HepG2 (cell line): Measurements from ENCODE around the gene CERS4. TPM values are rescaled to one million over a fixed set of nuclear protein-coding genes. Genes with fewer than 3 reads are reported as not detected.
A peak's percentile ranks its signal among the peaks of the same experiment; 100 is the strongest.

Source experiments
- MAZ ChIP-seq, 2 experiments: sonication (generic) in 1 of 2; formaldehyde crosslinking in 1 of 2; IDR thresholded peaks; 2 replicates each; pipeline versions ENCODE4 v1.5.0 to v1.6.1; 2012 to 2020; ENCODE audit warnings: low read depth in 2 of 2, mild to moderate bottlenecking in 2 of 2, borderline replicate concordance in 1 of 2, improper control_type of control experiment in 1 of 2, low read length in 1 of 2, missing genetic modification reagents in 1 of 2, moderate library complexity in 1 of 2
- NFIB ChIP-seq: sonication (generic); formaldehyde crosslinking; IDR thresholded peaks from 2 replicates; pipeline ENCODE4 v1.9.0; 2021; ENCODE audit warnings: missing genetic modification reagents, mild to moderate bottlenecking, borderline replicate concordance
- NFIC ChIP-seq: IDR thresholded peaks from 2 replicates; pipeline ENCODE4 v1.6.1; 2012; ENCODE audit warnings: mild to moderate bottlenecking, low read length, inconsistent platforms
- RCOR2 ChIP-seq: IDR thresholded peaks from 2 replicates; pipeline ENCODE4 v1.6.1; 2016; ENCODE audit warnings: missing biosample characterization, missing genetic modification reagents
- YEATS4 ChIP-seq: sonication (generic); formaldehyde crosslinking; IDR thresholded peaks from 2 replicates; pipeline ENCODE4 v1.4.0; 2020; ENCODE audit warnings: missing genetic modification reagents, borderline replicate concordance
- ZEB1 ChIP-seq: IDR thresholded peaks from 2 replicates; pipeline ENCODE4 v1.6.1; 2012; ENCODE audit warnings: mild to moderate bottlenecking, low read depth, inconsistent platforms; ENCODE audit not compliant: insufficient replicate concordance
- ZNF251 ChIP-seq: sonication (generic); formaldehyde crosslinking; IDR thresholded peaks from 2 replicates; pipeline ENCODE4 v1.9.0; 2021; ENCODE audit warnings: mild to moderate bottlenecking, missing genetic modification reagents
- ZNF660 ChIP-seq: sonication (generic); formaldehyde crosslinking; IDR thresholded peaks from 2 replicates; pipeline ENCODE4 v1.5.1; 2020; ENCODE audit warnings: mild to moderate bottlenecking, low read depth, missing genetic modification reagents, borderline replicate concordance
- ZSCAN21 ChIP-seq: sonication (generic); formaldehyde crosslinking; IDR thresholded peaks from 2 replicates; pipeline ENCODE4 v1.8.0; 2022; ENCODE audit warnings: mild to moderate bottlenecking, missing genetic modification reagents, moderate library complexity, borderline replicate concordance
- polyA plus RNA-seq, 8 experiments: library from polyadenylated mRNA; depleted of rRNA in 3 of 8; stranded (reverse) in 7 of 8; unstranded in 1 of 8; fragments of >200 nt; fragmentation: Illumina TruSeq in 4 of 8; extraction: Trizol in 4 of 8; gene quantifications; 2 replicates each; pipeline versions ENCODE4 v1.2.1 to v1.2.3, GENCODE V29; 2011 to 2016; ENCODE audit warnings: low read depth in 4 of 8, missing spikeins in 1 of 8, mixed read lengths in 1 of 8; ENCODE audit not compliant: insufficient read depth in 1 of 8
- total RNA-seq, 5 experiments: library from RNA; depleted of rRNA; stranded (reverse); fragments of >200 nt; fragmentation: Illumina TruSeq; extraction: Trizol; gene quantifications; 2 replicates each; pipeline ENCODE4 v1.2.3, GENCODE V29; 2016; ENCODE audit warnings: low read depth in 1 of 5
- TF ChIP-seq, protein P1 (sequence below): sonication (generic); formaldehyde crosslinking; IDR thresholded peaks from 2 replicates; pipeline ENCODE4 v1.9.0; 2022; ENCODE audit warnings: low read depth, missing genetic modification reagents
- TF ChIP-seq, protein P2 (sequence below): sonication (generic); formaldehyde crosslinking; IDR thresholded peaks from 2 replicates; pipeline ENCODE4 v1.4.0; 2020; ENCODE audit warnings: missing genetic modification reagents
- TF ChIP-seq, protein P3 (sequence below): sonication (generic); formaldehyde crosslinking; IDR thresholded peaks from 2 replicates; pipeline ENCODE4 v1.4.0; 2020; ENCODE audit warnings: missing genetic modification reagents, low read depth, mild to moderate bottlenecking, borderline replicate concordance
- TF ChIP-seq, protein P4 (sequence below): IDR thresholded peaks from 2 replicates; pipeline ENCODE4 v1.6.1; 2012; ENCODE audit warnings: low read length, improper control_type of control experiment
- TF ChIP-seq, protein P5 (sequence below): sonication (generic); IDR thresholded peaks from 2 replicates; pipeline ENCODE4 v1.6.1; 2016; ENCODE audit warnings: low read depth, borderline replicate concordance
- TF ChIP-seq, protein P6 (sequence below): sonication (generic); formaldehyde crosslinking; IDR thresholded peaks from 2 replicates; pipeline ENCODE4 v1.5.1; 2020; ENCODE audit warnings: missing genetic modification reagents, mild to moderate bottlenecking, borderline replicate concordance
- TF ChIP-seq, protein P7 (sequence below): IDR thresholded peaks from 2 replicates; pipeline ENCODE4 v1.6.1; 2016

CERS4 gene
- total and polyA plus RNA-seq, 2 of the 13 experiments (the other 11 are each of a cell fraction or from before 2014, with no cell fraction given) = 74.7 to 83.5 TPM

DNA sequence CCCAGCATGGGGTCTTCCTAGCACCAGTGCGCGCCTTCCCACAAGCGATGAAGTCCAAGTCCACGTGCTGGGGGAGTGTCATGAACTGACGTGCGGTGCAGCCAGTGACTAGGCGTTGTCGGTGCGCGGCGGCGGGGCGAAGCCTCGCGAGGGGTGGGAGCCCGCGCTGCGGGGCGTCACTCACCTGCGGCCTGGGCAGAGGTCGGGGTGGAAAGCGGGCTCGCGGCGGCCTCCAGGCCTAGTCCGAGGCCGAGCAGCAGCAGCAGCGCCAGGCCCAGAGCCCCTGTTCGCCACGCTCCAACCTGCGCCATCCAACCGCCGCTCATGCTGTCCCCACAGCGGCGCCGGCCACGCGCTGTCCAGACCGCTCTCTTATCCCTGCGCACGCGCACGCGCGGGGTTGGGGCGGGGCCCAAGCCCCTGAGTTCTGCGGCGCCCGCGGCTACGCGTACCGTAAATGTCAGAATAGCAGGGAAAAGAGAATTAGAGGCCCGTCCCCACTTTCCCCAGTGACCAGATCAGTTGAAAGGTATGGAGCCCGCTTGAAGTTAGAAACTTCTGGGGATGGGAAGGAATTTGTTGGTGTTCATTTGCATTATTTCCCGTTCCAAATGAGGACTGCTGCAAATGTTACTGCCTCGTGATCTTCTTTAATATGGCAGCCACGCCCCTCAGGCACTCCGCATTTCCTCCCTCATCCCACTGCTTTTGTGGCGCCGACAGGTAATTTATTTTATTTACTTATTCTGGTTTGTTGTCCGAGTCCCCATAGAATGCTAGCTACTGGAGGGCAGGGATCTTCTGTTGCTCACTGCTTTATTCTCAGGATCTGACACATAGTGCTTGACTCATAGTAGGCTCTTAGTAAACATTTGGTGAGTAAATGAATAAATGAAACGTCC lies 99.0 kb downstream of the CERS4 start, which contains the start of gene CD320 (continued):
- TF ChIP-seq, protein P1, sequence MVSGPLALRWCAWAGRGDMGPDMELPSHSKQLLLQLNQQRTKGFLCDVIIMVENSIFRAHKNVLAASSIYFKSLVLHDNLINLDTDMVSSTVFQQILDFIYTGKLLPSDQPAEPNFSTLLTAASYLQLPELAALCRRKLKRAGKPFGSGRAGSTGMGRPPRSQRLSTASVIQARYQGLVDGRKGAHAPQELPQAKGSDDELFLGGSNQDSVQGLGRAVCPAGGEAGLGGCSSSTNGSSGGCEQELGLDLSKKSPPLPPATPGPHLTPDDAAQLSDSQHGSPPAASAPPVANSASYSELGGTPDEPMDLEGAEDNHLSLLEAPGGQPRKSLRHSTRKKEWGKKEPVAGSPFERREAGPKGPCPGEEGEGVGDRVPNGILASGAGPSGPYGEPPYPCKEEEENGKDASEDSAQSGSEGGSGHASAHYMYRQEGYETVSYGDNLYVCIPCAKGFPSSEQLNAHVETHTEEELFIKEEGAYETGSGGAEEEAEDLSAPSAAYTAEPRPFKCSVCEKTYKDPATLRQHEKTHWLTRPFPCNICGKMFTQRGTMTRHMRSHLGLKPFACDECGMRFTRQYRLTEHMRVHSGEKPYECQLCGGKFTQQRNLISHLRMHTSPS = no peak
- TF ChIP-seq MAZ (IDR thresholded peaks at IDR 0.05; ENCODE audit: borderline replicate concordance, low read depth, low read length) (no peak), MAZ (CRISPR knock-in tag; IDR thresholded peaks at IDR 0.05; ENCODE audit: low read depth) (peak; percentile 93), NFIB (CRISPR knock-in tag) (peak; percentile 11; the same call in 1 of the 2 replicates), ZEB1 (peak; percentile 71), RCOR2 (CRISPR knock-in tag) (no peak), ZSCAN21 (CRISPR knock-in tag) (peak; percentile 93), ZNF251 (0 out of 2 replicates have a peak, but pooled peaks have one; percentile 83), NFIC (no peak), ZNF660 (CRISPR knock-in tag) (no peak), YEATS4 (CRISPR knock-in tag) (peak; percentile 95)
- TF ChIP-seq, protein P2, sequence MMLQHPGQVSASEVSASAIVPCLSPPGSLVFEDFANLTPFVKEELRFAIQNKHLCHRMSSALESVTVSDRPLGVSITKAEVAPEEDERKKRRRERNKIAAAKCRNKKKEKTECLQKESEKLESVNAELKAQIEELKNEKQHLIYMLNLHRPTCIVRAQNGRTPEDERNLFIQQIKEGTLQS (CRISPR knock-in tag) = peak; percentile 34; the same call in 1 of the 2 replicates
- TF ChIP-seq, protein P3, sequence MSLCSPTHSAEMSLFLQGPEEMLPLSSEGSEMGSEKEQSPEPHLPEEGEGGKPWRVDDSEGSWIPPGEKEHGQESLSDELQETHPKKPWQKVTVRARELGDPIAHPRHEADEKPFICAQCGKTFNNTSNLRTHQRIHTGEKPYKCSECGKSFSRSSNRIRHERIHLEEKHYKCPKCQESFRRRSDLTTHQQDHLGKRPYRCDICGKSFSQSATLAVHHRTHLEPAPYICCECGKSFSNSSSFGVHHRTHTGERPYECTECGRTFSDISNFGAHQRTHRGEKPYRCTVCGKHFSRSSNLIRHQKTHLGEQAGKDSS (CRISPR knock-in tag) = peak; percentile 44; the same call in 1 of the 2 replicates
- TF ChIP-seq, protein P4, sequence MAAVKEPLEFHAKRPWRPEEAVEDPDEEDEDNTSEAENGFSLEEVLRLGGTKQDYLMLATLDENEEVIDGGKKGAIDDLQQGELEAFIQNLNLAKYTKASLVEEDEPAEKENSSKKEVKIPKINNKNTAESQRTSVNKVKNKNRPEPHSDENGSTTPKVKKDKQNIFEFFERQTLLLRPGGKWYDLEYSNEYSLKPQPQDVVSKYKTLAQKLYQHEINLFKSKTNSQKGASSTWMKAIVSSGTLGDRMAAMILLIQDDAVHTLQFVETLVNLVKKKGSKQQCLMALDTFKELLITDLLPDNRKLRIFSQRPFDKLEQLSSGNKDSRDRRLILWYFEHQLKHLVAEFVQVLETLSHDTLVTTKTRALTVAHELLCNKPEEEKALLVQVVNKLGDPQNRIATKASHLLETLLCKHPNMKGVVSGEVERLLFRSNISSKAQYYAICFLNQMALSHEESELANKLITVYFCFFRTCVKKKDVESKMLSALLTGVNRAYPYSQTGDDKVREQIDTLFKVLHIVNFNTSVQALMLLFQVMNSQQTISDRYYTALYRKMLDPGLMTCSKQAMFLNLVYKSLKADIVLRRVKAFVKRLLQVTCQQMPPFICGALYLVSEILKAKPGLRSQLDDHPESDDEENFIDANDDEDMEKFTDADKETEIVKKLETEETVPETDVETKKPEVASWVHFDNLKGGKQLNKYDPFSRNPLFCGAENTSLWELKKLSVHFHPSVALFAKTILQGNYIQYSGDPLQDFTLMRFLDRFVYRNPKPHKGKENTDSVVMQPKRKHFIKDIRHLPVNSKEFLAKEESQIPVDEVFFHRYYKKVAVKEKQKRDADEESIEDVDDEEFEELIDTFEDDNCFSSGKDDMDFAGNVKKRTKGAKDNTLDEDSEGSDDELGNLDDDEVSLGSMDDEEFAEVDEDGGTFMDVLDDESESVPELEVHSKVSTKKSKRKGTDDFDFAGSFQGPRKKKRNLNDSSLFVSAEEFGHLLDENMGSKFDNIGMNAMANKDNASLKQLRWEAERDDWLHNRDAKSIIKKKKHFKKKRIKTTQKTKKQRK = no peak
- TF ChIP-seq, protein P5, sequence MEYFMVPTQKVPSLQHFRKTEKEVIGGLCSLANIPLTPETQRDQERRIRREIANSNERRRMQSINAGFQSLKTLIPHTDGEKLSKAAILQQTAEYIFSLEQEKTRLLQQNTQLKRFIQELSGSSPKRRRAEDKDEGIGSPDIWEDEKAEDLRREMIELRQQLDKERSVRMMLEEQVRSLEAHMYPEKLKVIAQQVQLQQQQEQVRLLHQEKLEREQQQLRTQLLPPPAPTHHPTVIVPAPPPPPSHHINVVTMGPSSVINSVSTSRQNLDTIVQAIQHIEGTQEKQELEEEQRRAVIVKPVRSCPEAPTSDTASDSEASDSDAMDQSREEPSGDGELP = no peak; the same call in 1 of the 2 replicates
- TF ChIP-seq, protein P6, sequence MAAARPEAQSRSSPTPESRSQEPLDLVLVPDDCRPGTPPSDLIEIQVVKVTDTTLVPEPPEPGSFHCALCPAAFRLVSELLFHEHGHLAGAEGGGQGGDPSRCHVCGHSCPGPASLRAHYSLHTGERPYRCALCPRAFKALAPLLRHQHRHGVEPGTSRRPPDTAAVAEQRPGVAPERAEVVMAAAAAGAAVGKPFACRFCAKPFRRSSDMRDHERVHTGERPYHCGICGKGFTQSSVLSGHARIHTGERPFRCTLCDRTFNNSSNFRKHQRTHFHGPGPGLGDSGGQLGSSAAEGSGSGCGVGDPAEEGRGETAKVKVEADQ = peak; percentile 78
- TF ChIP-seq, protein P7, sequence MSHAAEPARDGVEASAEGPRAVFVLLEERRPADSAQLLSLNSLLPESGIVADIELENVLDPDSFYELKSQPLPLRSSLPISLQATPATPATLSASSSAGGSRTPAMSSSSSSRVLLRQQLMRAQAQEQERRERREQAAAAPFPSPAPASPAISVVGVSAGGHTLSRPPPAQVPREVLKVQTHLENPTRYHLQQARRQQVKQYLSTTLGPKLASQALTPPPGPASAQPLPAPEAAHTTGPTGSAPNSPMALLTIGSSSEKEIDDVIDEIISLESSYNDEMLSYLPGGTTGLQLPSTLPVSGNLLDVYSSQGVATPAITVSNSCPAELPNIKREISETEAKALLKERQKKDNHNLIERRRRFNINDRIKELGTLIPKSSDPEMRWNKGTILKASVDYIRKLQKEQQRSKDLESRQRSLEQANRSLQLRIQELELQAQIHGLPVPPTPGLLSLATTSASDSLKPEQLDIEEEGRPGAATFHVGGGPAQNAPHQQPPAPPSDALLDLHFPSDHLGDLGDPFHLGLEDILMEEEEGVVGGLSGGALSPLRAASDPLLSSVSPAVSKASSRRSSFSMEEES = peak; percentile 34; the same call in 1 of the 2 replicates
